NCI-H1105 (cell line): ENCODE results near the gene EMILIN1.

ENCODE experiments used
- DNase-seq: peaks from one replicate; lab custom pipeline; 2025; lab: John Stamatoyannopoulos, UW

EMILIN1 gene

GRCh38 chr2:27078267-27079194, at the start of gene EMILIN1:
EMILIN1 (plus strand) TSS chr2:27078615; CDS start chr2:27079066, 451 bp downstream.
- DNase-seq: no peak

- DNase-seq: no peak
Observed at GRCh38 chr2:27029051-27029450, 49.4 kb upstream of the EMILIN1 start.

GRCh38 chr2:27032495-27033252, 45.7 kb upstream of the EMILIN1 start, which contains the start of gene TMEM214:
TMEM214 (plus strand) TSS chr2:27032965; CDS start chr2:27033016, 51 bp downstream.
- peak; percentile 74 for DNase-seq

GRCh38 chr2:27033253-27033852, 45.1 kb upstream of the EMILIN1 start:
- DNase-seq: no peak

GRCh38 chr2:27038012-27038411, 40.4 kb upstream of the EMILIN1 start:
- DNase-seq: no peak

GRCh38 chr2:27038631-27039339, 39.6 kb upstream of the EMILIN1 start:
- DNase-seq: no peak

GRCh38 chr2:27039426-27039825, 39.0 kb upstream of the EMILIN1 start:
- DNase-seq: no peak

GRCh38 chr2:27039871-27040270, 38.5 kb upstream of the EMILIN1 start:
- DNase-seq: no peak

- DNase-seq: no peak
Observed at GRCh38 chr2:27040282-27040681, 38.1 kb upstream of the EMILIN1 start.

GRCh38 chr2:27041752-27042151, 36.7 kb upstream of the EMILIN1 start:
- peak; percentile 4 for DNase-seq

GRCh38 chr2:27042159-27042661, 36.2 kb upstream of the EMILIN1 start:
- no peak for DNase-seq

- DNase-seq: no peak
Observed at GRCh38 chr2:27042985-27043634, 35.3 kb upstream of the EMILIN1 start.

- DNase-seq: no peak
Observed at GRCh38 chr2:27049422-27050280, 28.8 kb upstream of the EMILIN1 start.

- DNase-seq: peak; percentile 84
Observed at GRCh38 chr2:27050281-27050995, 28.0 kb upstream of the EMILIN1 start.

- DNase-seq: peak; percentile 88
Observed at GRCh38 chr2:27050996-27051901, 27.2 kb upstream of the EMILIN1 start, which contains the start of gene AGBL5. AGBL5 (plus strand) TSS chr2:27051668; CDS start chr2:27052959, 1,291 bp downstream.

GRCh38 chr2:27051902-27052645, 26.3 kb upstream of the EMILIN1 start:
- peak; percentile 18 for DNase-seq

- no peak for DNase-seq
Observed at GRCh38 chr2:27053321-27053720, 25.1 kb upstream of the EMILIN1 start.
